T-helper 2 cell treated with Interferon-gamma antibody and Interleukin-4, amounts not matched to agents 100 ng/mL and 5 ng/mL, for 36 hours (primary cell): ENCODE results near the gene CD226. TPM values are rescaled to one million over a fixed set of nuclear protein-coding genes. Genes with fewer than 3 reads are reported as not detected.
"Not testable (repeated sequence)": the region's sequence is repeated elsewhere in the genome, so short reads cannot be mapped to it uniquely, and the experiment has no call there.

ENCODE experiments used
- intact Hi-C: fragments of 100-400 bp; cut with micrococcal nuclease; formaldehyde crosslinking; loops from one replicate; pipeline ENCODE4 v1.15.1; 2023
- total RNA-seq: library from RNA; stranded (reverse); gene quantifications from 2 replicates; pipeline ENCODE4 v1.2.3, GENCODE V29; 2022

The CD226 gene
- total RNA-seq, 1 donor from 2014 or later = 87.4 TPM

DNA sequence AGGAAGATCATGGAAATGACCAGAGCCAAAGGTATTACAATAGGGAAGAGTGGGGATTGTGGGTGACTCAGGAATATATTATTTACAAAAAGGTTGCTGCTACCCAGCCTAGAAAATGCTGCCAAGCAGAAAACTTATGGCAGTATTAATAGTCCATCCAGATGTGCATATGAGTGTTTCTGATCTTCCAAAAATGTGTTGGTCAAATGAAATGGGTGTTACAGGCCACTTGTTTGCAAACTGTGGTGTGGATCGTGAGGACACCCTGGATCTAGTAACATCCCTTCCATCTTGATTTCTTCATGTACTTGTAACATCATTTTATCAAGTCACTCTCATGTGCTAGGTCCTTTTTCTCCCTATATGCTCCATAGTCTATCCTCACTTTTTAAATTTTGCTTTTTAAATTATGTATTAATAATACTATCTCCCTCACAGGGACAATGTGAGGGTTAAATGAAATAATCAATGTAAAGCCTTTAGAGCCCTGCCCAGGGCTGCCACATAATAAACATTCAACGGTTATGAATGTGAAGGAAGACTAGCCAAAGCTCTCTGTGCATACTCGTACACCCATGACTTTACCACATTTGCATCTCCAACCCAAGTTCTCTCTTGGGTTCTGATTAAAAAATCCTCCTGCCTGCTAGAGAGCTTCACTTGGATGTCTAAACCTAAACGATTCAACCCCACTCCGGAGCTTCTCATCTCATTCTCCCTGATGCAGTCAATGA lies 18.5 kb downstream of the CD226 start:
- intact Hi-C loops = no loop called here

DNA sequence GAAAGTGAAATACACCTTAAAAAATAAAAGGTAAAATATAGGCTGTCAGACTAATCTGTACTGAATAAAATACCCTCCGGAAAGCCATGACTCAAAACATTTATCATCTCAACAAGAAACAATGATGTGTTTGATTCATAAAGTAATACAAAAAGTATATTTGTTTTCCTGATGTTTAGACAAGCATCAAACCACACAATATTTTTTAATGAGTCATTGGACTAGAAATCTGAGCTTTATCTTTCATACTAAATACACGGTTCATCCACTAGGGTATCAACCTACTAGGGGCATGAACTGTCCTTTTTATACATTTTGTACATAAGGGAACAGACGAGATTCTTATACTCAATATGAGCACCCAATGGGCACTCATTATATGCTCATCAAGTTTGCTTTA lies 31.3 kb downstream of the CD226 start:
- intact Hi-C loops = no loop called here

- intact Hi-C loops = no loop called here
These were observed 38.8 kb downstream of the CD226 start for GRCh38 chr18:69908838-69909237.

DNA sequence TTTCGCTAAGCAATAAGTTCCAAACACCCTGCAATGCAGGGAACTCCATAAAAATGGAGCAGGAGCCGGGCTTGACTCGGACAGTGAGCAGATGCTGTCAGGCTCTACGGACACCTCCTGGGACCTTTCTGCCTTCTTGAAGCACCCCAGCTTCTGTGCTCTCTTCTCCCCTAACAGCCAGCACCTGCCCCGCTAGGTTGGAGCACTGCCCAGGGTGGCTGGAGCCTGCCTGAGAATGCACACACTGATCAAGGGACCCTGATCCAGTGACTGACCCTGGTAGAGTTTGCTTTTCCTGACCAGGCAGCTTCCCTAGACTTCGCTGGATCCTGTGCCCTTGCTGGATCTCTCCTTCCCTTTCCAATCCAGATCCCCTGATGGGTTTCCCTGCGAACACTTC lies 40.9 kb downstream of the CD226 start:
- intact Hi-C loops = no loop called here

GRCh38 chr18:69900941-69901340 lies 46.7 kb downstream of the CD226 start:
- intact Hi-C loops = no loop called here

DNA sequence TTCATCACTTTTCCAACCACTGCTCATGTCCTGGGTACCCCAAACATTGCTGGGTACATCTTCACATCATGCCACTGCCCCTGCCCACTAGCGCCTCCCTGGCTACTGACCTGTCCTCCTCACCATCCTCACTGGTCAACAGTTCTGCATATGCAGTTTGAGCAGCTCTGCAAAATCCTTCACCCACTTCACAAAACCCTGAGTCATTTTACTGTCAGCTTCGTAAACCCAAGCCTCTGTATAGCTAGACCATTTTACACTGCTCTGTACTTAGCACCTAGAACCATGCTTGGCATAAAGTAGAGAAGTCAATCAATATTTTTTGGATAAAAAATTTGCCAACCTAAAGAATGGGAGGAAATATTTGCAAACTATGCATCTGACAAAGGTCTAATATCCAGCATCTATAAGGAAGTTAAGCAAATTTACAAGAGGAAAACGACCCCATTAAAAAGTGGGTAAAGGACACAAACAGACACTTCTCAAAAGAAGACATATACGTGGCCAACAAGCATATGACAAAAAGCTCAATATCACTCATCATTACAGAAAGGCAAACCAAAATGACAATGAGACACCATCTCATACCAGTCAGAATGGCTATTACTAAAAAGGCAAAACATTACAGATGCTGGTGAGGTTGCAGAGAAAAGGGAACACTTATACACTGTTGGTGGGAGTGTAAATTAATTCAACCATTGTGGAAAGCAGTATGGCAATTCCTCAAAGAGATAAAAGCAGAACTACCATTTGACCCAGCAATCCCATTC lies 48.3 kb downstream of the CD226 start:
- intact Hi-C loops = loop anchor here (1.0 kb wide), 1 partner anchor 11 kb away; no protein-coding TSS in a partner anchor

- intact Hi-C loops = loop anchor here (1.0 kb wide), 2 partner anchors 37 to 47 kb away; no protein-coding TSS in a partner anchor
These were observed 49.3 kb downstream of the CD226 start for GRCh38 chr18:69898241-69898861.

DNA sequence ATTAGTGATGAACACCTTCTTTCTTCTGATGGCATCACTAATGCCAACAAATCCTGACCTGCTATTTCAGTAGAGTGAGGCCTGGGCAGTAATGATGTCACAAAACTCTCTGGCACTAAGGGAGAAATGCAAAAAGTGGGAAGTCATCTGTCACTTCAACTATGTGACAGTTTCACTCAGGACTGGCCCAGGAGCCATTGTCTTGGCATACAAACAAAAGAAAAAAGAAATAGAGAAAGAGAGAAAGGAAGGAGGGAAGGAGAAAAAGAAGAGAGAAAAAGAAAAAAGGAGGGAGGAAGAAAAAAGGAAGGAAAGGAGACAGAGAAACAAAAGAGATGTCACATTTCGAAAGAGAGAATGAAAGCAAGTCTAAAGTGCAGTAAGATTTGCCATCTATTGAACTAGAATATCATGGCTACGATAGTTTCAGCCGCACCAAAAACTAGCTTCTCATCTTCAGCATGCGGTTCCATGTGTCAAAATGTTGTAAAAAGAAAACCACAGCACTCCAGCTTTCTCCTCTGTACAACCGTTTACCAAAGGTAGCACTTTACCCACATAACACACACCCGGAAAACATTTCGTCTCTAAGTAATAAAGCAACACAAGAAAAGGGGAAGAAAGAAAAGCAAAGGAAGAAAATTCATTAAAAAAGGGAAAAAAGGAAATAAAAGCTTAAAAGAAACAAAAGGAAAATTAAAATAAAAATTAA lies 50.1 kb downstream of the CD226 start:
- intact Hi-C loops = loop anchor here (1.0 to 2.0 kb wide), 4 partner anchors 8 to 59 kb away; no protein-coding TSS in a partner anchor

GRCh38 chr18:69895066-69896047 lies 52.3 kb downstream of the CD226 start:
- intact Hi-C loops = loop anchor here (2.0 kb wide), 1 partner anchor 61 kb away; no protein-coding TSS in a partner anchor

DNA sequence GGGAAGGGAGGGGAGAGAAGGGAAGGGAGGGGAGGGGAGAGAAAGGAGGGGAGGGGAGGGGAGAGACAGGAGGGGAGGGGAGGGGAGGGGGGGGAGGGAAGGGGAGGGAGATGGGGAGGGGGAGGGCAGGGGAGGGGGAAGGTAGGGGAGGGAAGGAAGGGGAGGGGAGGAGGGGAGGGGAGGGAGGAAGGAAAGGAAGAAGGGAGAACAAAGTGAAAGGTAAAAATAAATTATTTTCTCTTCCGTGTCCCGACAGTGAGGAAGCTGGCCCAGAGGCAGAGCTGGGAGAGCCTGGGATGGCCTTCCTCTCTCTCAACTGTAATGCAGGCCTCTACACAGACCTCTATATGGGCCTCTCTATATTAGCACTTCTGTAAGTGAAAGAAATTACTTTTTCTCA lies 53.2 kb downstream of the CD226 start:
- intact Hi-C loops = no loop called here

GRCh38 chr18:69890558-69890957 lies 57.1 kb downstream of the CD226 start:
- intact Hi-C loops = no loop called here

DNA sequence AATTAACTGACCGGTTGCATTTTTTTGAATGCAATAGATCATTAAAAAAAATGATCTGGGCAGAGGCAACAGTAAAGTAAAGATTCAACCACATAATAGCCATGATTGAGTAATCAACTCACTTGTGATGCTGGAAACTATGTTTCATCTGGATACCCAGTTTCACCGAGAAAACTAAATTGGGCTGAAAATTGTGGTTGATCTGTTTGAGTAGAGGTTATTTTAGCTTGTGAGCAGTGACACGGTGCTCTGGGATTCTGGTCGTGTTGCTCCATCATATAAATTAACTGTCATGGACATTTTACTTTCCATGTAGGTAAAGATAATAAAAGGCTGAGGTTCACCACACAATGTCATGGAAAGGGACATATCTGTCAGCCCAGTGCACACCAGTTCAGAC lies 58.7 kb downstream of the CD226 start:
- intact Hi-C loops = loop anchor here (1.0 kb wide), 1 partner anchor 8 kb away; no protein-coding TSS in a partner anchor

DNA sequence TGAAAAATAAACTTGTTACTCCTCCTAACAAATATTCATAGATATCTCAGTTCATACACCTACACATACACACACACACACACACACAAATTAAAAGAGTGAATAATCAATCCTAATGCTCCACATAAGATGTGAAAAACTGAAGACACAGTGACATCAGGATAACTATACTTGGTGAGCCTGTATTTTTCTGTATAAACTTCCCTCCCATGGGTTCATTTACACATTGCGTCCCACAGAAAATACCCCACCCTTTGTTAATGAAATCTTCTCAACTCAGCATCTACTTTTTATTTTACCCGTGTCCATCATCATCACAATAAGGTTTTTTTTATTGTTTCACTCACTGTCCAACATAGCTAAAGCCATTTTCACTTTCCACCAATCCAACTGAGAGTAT lies 60.4 kb downstream of the CD226 start:
- intact Hi-C loops = no loop called here

- intact Hi-C loops = no loop called here
These were observed 61.7 kb downstream of the CD226 start for GRCh38 chr18:69885841-69886531.

GRCh38 chr18:69885355-69885754 lies 62.3 kb downstream of the CD226 start:
- intact Hi-C loops = no loop called here

DNA sequence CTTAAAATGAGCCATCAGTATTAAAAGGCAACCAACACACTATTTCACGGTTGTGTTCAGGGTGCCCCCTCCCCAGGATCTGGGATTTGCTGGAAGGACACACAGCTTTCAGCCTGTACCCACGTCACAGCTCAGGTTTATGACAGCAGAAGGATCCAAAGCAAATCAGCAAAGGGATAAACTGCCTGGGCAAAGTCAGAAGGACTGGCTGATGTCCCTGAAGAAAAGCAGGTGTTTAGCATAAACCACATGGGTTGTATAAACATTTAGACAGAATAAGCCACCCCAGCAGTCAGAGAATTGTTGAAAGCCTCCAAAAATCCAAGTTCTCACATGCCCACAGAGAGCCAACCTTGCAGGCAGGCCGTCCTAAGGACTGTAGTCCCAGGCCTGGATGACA lies 63.9 kb downstream of the CD226 start:
- intact Hi-C loops = no loop called here

DNA sequence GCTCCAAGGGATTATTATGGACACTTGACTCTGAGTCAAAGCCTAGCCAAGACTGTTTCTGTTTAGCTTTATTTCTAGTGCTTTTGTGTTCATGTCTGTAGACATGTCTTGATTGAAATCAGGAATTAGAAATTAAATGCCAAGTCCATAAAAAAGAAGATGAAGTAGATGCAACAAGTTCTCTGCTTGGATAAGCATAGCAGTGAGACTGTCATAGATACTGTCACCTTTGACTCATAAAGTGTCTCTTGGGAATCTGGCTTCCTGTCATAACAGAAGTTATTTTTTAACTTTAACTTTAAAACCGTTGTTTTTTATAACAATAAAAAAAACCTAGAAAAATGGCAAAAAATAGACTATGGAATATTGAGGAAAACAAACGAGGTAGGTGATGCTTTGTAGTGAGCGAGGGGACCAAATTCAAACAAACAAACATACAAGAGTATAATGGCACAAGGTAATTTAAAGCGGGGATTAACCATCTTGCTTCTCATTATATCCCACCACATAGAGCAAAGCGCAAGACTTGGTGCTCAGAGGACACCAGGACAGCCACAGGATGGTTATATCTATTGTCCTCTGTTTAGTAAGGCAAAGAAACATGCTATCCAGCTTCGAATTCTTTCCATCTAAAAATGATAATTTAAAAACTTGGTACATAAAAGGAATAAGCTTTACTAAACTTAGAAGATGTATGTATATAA lies 64.6 kb downstream of the CD226 start:
- intact Hi-C loops = no loop called here

DNA sequence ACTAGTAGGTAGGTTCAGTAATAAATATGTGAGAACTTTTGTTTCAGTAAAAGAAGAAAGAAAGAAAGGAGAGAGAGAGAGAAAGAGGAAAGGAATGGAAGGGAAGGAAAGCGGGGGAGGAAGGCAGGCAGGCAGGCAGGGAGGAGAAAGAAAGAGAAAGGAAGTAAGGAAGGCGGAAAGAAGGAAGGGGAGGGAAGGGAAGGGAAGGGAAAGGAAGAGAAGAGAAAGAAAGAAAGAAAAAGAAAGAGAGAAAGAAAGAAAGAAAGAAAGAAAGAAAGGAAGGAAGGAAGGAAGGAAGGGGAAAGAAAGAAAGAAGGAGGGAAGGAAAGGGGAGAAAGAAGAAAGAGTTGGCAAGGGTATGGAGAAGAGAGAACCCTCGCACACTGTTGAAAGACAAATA lies 67.6 kb downstream of the CD226 start:
- intact Hi-C loops = no loop called here

DNA sequence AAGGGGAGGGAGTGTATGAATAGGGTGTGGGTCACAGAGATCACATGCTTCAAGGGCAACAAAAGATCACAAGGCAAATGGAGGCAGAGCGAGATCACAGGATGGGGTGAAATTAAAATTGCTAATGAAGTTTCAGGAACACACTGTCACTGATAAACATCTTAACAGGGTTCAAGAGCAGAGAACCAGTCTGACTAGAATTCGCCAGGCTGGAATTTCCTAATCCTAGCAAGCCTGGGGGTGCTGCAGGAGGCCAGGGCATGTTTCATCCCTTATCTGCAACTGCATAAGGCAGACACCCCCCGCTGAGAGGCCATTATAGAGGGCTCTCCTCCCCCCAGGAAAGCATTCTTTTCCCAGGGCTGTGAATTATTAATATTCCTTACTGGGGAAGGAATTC lies 68.6 kb downstream of the CD226 start:
- intact Hi-C loops = not testable (repeated sequence)
